ENCODE measurements around the gene USP20.

The USP20 gene

DNA sequence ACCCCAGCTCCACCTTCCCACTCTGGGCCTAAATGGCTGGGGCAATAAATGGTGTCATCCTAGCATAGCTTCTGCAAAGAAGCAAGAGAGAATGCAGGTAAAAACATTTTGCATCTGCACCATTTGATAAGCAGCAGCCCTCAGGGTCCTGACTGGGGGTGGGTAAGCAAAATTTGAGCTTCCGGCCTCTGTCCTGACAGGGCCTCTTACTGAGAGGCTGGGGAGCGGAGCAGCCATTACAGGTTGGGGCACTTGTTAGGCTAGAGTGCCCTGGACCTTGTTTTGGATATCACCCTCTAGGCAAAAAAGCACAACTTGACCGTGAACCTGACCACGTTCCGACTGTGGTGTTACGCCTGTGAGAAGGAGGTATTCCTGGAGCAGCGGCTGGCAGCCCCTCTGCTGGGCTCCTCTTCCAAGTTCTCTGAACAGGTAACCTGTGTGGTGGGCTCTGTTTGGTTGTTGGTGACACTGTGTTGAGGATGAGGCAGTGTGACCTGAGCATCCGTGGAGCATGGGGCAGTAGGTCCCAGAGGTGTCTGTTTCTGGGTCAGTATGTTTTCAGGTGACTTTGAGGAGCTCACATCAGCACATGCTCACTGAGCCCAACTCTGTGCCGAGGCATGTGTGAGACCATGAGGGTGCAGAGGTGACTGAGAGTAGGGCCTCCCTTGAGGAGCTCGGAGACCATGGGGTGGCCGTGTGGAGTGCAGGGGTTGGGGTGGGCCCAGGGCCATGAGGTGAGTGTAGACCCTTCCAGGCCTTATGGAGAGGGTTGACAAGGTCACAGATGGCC, 23.1 kb downstream of the USP20 start:
- DNase-seq = no peak

DNA sequence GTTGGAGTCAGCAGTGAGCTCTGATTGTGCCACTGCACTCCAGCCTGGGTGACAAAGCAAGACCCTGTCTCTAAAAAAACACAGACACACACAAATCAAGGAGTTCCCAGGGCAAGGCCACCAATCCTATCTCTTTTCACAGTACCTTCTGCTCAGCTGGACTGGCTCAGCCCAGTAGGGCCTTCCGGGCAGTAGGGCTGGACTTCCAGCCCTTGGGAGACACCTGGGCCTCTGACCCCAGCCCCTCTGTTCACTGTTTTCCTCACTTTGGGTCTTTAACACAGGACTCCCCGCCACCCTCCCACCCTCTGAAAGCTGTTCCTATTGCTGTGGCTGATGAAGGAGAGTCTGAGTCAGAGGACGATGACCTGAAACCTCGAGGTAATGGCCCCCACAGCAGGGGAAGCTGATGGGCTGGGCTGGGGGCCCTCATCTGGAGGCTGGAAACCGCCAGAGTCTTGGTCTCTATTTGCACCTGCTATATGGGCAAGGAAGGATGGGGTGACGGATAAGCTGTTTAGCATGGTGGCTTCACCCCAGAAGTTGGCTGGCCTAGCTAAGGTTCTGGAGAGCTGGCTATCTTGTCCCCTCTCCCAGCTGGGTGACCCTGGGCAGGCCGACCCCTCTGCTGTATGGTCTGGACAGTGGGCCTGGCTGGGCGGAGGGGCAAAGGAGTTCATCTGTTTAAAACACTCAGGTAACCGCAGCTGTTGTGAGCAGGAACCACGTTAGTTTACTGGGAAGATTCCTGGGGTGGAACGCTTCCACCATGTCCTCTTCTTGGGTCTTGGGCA, 25.6 kb downstream of the USP20 start:
- DNase-seq = no peak

DNA sequence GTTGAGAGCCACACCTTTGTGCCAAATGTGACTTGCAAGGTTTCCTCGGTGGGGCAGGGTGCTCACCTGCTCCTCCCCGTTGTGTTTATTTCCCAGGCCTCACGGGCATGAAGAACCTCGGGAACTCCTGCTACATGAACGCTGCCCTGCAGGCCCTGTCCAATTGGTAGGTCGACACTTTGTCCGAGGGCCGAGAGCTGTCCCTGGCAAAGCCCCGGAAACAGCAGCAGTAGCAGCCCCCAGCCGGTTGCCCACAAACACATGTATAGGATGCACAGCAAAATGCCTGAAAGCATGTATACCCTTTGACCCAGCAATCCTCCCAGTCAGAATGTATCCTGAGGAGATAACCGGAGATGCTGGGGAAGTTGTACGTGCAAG, 26.2 kb downstream of the USP20 start:
- no peak for DNase-seq

DNA sequence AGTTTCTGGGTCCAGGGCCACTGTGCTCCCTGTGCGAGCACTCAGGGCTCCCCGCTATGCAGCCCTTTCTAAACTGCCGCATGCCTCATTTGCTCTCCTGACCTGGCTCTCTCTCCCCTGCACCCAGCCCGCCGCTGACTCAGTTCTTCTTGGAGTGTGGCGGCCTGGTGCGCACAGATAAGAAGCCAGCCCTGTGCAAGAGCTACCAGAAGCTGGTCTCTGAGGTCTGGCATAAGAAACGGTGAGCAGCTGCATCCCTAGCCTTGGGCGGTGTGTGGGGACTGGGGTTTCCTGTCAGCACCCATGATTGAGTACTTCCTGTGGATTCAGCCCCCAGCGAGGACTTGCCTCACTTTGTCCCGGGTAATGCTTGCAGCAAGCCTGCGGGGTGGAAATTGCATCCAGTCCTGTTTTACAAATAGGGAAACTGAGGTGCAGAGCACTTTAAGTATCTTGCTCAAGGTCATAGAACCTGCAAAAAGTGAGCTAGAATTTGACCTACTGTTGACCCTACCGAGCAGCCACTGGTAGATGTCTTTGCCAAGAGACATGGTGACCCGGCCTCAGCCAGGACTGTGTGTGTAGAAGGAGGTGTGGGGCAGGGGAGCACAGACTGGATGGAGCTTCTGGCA, 27.9 kb downstream of the USP20 start:
- no peak for DNase-seq

DNA sequence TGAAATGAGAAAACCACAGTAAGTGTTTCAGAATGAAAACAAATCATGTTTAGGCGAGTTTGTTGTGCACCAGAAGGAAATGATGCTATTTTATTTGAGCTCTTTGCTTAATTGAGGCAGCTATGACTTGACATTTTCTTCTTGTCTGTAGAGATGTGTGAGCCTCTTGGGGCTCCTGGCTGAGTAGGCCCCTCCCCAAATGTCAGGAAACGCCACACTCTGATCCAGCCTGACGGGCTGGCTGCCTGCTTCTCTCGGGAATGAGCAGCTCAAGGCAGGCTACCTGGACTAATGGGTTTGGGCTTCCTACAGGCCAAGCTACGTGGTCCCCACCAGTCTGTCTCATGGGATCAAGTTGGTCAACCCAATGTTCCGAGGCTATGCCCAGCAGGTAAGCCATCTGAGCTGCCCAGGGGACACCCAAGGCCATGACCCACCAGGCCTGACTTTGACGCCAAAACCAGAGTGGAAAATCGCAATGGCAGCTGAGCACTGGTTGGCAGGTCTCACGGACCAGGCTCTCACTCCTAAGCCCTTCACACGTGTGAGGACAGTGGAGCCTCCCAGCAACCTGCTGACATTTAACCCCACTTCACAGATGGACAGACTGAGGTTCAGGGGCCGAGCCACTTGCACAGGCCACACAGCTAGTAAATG, 29.9 kb downstream of the USP20 start:
- no peak for DNase-seq

DNA sequence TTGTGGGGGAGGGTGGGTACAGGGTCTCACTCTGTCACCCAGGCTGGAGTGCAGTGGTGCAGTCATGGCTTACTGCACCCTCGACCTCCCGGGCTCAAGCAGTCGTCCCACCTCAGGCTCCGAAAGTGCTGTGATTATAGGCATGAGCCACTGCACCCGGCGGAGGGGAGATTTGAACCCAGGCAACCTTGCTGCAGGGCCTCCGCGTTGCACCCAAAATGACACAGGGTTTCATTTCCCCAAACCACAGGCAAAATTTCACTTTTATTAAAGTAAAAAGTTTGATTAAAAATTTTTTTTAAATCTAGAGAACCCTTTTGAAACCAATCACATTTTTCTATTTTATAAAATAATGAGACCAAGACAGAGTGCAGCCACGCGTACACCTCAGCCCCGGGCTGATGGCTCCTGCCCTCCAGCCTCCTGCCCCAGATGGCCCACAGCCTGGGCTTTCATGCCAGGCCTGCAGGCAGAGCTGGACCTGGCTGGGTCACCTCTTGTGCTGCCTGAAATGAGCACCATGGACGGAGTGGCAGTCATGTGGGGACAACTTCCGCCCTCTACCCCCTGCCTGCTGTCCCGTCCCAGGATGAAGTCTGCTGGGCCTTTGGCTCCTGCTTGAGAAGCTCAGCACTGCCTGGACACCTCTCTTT, 30.5 kb downstream of the USP20 start:
- DNase-seq = no peak

DNA sequence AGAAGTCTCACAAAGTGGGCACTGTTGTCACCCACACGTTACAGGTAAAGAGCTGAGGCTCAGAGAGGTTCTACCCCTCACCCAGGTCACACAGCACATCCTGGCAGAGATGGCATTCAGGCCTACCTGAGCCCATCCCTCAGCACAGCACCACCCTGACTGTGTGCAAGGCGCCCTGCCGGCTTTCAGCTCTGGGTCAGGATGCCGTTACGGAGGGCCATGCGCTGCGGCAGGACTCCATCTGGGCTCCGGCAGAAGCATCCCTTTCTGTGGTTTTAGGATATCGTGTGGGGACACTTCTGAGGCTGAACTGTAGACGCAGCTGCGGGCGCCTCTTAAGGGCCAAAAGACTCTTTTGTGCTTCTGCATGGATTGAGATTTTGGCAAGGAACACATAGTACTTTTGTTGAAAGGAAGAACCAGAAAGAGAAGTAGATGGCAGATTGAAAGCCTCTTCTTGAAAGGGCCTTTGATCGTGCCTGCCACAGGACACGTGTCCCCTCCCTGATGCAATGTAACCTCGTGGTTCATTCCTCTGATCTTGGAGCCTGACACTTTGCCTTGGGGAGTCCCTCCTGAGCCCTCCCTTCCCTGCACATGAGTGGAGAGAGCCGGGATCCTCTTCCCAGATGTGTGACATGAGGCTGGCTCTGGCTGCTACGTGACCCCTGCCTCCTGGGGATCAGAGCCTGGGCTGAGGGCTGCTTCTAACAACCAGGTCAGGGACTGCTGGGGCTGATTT, 31.3 kb downstream of the USP20 start:
- no peak for DNase-seq

DNA sequence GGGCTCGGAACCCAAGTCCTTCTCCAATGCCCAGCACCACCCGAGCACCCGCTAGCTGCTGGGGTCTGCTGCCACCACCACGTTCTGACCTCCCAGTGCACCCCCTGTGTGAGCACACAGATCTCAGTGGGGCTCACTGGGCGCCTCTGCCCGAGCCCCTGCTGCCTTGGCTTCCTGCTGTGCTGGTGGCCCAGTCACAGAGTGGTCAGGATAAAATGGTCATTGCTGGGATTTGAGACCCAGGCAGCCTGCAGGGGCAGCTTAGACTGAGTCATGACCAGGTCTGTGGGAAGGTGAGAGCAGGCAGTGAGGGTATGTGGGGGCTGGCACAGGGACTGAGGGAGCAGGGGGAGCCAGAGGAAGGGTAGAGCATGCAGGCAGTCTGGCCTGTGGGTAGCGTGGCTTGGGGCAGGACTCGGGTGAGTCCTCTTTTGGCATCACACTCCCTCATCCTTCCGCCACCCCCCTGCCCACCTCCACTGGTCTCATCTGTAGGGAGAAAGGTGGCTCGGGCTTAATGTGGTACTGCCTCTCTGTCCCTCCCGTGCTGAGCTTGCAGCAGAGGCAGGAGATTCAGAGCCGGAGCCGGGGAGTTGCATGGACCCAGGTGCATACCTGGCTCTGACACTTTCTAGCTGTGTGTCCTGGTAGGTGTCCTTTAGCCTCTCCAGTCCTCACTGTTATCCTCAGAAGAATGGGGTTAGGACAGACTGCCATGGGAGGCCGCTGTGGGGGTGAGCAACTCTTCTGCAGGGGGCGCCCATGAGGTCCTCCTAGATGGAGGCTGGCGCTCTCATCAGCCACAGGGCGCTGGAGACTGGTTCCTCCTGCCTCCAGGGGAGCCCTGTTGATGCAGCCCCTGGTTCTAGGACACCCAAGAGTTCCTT, 32.1 kb downstream of the USP20 start:
- DNase-seq = no peak

DNA sequence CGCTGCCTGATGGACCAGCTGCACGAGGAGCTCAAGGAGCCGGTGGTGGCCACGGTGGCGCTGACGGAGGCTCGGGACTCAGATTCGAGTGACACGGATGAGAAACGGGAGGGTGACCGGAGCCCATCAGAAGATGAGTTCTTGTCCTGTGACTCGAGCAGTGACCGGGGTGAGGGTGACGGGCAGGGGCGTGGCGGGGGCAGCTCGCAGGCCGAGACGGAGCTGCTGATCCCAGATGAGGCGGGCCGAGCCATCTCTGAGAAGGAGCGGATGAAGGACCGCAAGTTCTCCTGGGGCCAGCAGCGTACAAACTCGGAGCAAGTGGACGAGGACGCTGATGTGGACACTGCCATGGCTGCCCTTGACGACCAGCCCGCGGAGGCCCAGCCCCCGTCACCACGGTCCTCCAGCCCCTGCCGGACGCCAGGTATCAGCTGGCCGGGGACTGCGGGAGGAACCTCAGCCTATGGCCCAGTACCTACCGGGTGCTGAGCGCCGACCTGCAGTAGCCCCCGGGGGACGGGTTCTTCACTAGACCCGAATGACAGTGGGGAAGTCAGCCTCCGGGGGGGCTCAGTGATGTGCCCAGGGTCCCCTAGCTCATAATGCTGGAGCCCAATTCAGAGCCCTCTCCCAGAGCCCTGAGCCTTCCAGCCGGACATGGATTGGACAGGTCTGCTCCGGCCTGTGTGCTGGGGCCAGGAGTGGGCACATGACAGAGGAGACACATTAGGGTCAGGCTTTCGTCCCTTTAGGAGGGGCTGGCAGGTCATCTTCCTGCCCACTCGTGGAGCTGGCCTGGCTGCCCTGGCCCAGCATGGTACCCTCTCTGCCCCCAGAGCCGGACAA, 33.0 kb downstream of the USP20 start:
- no peak for DNase-seq

DNA sequence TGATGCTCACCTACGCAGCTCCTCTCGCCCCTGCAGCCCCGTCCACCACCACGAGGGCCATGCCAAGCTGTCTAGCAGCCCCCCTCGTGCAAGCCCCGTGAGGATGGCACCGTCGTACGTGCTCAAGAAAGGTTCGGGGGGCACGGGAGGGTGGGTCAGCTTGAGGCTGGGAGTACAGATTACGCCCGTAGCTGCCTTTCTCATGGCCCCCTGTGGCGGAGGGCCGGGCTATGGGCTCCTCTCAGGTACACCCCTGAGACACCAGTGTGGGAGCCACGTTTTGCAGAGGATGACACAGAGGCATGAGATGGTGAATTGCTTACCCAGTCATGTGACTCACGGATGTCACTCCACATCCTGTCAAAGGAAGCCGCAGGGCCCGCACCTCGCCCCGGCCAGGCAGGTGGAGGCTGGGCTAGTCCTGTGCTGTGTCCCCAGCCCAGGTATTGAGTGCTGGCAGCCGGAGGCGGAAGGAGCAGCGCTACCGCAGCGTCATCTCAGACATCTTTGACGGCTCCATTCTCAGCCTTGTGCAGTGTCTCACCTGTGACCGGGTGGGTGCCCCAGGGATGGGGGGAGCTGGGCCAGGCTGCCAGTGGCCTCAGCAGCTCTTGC, 33.7 kb downstream of the USP20 start:
- DNase-seq = no peak

DNA sequence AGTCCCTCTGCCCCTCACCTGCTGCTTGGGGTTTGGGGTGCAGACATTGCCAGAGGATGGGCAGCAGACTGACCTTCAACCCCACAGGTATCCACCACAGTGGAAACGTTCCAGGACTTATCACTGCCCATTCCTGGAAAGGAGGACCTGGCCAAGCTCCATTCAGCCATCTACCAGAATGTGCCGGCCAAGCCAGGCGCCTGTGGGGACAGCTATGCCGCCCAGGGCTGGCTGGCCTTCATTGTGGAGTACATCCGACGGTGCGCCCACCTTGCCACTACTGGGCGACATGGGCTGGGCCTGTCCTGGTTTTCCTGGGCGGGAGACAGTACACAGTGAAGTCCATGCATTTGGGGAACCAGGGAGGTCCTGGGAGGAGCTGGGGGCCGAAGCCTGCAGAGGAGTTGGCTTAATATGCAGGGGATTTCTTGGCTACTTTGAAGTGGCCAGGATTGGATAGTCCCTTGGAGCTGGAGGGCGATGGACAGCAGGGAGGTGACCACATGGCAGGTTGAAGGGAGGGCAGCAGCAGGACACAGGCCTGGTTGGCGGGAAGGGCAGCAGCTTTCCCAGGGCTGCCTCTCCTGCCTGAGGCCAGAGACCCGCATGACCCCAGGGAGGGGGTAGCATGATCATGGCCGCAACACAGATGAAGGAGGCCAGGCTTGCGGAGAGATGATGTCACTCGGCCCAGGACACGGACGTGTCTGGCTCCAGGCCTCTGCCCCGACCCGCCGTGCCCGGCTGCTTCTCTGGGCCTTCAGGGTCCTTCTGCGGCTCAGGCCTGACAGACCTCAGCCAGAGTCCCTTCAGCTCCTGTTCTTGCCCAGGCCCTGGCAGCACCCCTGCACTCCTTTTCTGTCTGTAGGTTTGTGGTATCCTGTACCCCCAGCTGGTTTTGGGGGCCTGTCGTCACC, 34.6 kb downstream of the USP20 start:
- DNase-seq = no peak

DNA sequence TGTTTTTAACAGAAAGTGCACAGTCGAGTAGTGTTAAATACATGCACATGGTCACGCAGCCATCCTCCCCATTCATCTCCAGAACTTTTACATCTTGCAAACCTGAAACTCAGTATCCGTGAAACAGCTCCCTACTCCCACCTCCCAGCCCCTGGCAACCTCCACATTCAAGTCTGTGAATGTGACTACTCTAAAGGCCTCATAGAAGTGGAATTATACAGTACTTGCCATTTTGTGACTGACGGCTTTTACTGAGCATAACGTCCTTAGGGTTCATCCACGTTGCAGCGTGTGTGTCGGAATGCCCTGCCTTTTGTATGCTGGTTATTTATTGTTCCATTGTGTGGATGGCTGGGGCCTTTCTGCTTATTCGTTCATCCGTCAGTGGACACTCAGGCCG, 35.8 kb downstream of the USP20 start:
- no peak for DNase-seq

DNA sequence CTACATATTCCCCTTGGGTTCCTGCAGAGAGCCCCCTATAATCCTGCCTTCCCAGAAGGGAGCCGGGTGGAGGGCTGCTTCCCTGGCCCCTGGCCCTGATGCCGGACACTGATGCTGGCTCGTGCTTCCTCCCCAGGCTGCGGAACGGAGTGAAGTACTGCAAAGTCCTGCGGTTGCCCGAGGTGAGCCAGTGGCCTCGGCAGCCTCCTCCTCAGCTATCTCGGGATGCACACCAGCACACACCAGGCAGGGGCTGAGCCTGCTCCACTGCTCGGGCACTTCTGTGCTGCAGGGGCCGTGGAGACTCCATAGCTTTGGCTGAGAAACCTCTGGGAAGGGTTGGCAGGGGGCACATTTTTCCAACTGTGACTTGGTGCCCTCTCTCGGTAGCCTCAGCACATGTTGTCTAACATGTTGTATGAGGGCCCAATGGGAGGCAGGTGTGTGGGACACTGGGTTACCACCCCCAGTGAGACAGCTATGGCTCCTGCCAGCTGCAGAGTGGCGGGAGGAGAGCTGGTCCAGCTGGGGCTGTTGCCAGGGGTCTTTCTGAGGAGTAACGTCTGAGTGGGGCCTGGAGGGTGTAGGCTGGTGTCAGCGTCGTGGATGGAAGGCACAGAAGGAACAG, 38.4 kb downstream of the USP20 start:
- DNase-seq = no peak

DNA sequence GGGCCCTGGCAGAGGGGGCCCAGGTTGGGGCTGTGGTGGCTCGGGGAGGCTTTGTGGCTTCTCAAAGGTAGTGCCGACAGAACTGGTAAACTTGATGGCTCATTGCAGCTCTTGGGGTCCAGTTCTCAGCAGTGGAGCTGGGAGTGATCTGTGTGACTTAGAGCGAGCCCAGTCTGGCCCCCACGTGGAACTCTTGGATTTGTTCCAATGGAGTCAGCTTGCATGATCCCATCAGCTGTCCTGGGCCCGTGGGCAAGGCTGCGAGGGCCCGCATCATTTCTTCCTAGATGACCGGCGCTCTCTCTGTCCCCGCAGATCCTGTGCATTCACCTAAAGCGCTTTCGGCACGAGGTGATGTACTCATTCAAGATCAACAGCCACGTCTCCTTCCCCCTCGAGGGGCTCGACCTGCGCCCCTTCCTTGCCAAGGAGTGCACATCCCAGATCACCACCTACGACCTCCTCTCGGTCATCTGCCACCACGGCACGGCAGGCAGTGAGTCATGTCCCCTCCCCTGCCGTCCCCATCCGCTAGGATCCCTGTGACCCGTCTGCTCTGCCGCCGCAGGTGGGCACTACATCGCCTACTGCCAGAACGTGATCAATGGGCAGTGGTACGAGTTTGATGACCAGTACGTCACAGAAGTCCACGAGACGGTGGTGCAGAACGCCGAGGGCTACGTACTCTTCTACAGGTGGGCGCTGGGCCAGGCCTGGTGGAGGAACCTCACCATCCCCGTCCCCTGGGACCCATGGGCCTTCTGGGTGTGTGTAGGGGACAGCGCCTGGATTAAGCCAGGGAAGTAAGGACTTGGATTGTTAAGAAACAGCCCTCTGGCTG, 39.2 kb downstream of the USP20 start:
- DNase-seq = no peak

DNA sequence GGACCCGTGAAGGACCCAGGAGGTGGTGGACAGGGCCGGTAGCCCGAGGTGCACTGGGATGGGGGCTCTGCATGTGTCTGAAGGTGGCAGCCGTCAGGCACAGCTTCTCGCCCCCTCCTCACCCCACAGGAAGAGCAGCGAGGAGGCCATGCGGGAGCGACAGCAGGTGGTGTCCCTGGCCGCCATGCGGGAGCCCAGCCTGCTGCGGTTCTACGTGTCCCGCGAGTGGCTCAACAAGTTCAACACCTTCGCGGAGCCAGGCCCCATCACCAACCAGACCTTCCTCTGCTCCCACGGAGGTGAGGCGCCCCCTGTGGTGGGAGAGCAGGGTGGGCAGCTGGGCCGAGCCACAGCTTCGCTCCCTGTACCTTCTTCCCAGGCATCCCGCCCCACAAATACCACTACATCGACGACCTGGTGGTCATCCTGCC, 39.9 kb downstream of the USP20 start:
- no peak for DNase-seq

DNA sequence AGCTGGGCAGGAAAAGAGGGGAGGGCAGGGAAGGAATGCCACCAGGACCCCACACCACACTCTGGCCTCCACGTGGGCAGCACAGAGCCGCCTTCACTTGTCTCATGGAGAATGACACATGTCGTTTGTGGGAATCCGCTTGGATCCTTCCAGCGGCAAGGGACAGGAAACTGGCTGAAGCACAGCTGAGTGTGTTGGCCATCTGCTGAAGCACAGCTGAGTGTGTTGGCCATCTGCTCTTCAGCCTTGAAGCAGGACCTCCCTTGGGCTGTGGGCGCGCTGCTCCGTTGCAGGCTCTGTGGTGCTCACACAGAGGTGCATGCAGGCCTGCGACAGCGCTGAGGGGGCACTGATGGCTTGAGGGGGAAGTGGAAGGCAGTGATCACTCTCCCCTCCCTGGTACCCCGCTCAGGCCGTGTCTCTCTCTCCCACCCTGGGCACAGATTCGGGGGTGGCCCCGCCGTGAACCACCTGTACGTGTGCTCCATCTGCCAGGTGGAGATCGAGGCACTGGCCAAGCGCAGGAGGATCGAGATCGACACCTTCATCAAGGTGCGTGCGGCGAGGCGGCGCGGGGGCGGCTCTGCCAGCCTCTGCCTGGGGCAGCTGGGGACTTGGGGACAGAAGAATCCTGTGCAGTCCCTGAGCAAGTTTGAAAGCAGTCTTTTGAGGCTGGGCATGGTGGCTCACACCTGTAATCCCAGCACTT, 40.6 kb downstream of the USP20 start:
- no peak for DNase-seq

Data from NCI-H2171 (cell line).